ENCODE data around the gene FOXD4L4. TPM values are rescaled to one million over a fixed set of nuclear protein-coding genes. Genes with fewer than 3 reads are reported as not detected.
"Not testable (repeated sequence)": the region's sequence is repeated elsewhere in the genome, so short reads cannot be mapped to it uniquely, and the experiment has no call there.

FOXD4L4 gene
- not detected for polyA plus RNA-seq (2013, experiment 1 of 2)
- polyA plus RNA-seq (2013, experiment 2 of 2), result not detected

DNA sequence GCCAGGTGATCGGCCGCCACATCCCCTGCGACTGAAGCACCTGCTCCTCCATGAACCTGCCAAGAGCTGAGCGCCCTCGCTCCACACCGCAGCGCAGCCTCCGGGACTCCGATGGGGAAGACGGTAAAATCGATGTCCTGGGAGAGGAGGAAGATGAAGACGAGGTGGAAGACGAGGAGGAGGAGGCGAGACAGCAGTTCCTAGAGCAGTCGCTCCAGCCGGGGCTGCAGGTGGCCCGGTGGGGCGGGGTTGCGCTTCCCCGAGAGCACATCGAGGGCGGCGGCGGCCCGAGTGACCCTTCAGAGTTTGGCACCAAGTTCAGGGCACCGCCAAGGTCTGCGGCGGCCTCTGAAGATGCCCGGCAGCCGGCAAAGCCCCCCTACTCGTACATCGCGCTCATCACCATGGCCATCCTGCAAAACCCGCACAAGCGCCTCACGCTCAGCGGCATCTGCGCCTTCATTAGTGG lies at the start of gene FOXD4L4:
Gene FOXD4L4 (plus strand): TSS at position 51 of the 469 bp plus-strand sequence. CDS start 0 bp downstream, at position 51.
- H3K9ac ChIP-seq (ENCODE audit: low read depth, low read length); H3K27ac ChIP-seq (ENCODE audit: low read depth, low read length); H3K4me3 ChIP-seq (ENCODE audit: low read length); H3K9me3 ChIP-seq (ENCODE audit: insufficient read depth, low read depth, low read length); H3K36me3 ChIP-seq (ENCODE audit: insufficient read depth, low read length); H3K4me1 ChIP-seq (ENCODE audit: insufficient read depth, low read length): not testable (repeated sequence)
- WGBS, result 16% methylated on average over 14 of the region's 38 CpGs
- H3K27me3 ChIP-seq (ENCODE audit: insufficient read depth, low read length), result peaks cover 30% of the 10 kb centered on the region

DNA sequence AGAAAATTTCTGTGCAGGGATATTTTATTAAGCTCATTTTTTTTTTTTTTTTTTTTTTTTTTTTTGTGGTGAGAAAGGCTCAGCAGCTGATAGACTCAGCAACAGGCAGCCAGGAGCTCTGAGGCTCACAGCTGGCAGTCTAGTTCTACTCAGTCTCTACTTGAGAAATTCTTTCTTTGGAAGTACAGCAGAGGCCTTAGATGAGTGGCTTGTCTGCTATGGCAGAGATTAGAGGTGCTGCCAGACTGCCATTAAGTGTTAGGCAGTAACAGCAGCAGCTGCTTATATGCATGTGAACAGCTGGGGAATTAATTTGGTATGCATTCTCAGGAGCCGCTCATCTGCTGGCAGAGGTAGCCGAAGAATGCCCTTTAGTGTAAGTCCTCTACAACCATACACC lies 33.4 kb upstream of the FOXD4L4 start:
- not testable (repeated sequence) for H3K36me3 ChIP-seq (ENCODE audit: insufficient read depth, low read length); H3K9me3 ChIP-seq (ENCODE audit: insufficient read depth, low read depth, low read length); H3K4me3 ChIP-seq (ENCODE audit: low read length); H3K4me1 ChIP-seq (ENCODE audit: insufficient read depth, low read length); H3K27me3 ChIP-seq (ENCODE audit: insufficient read depth, low read length); H3K27ac ChIP-seq (ENCODE audit: low read depth, low read length); H3K9ac ChIP-seq (ENCODE audit: low read depth, low read length)
- no CpG with 5 or more reads among the region's 2 CpGs for WGBS

DNA sequence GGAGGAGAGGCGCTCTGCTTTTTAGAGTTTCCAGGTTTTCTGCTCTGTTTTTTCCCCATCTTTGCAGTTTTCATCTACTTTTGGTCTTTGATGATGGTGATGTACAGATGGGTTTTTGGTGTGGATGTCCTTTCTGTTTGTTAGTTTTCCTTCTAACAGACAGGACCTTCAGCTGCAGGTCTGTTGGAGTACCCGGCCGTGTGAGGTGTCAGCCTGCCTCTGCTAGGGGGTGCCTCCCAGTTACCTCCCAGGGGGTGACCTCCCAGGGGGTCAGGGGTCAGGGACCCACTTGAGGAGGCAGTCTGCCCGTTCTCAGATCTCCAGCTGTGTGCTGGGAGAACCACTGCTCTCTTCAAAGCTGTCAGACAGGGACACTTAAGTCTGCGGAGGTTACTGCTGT lies 22.5 kb upstream of the FOXD4L4 start:
- H3K9me3 ChIP-seq (ENCODE audit: insufficient read depth, low read depth, low read length); H3K4me3 ChIP-seq (ENCODE audit: low read length); H3K9ac ChIP-seq (ENCODE audit: low read depth, low read length); H3K36me3 ChIP-seq (ENCODE audit: insufficient read depth, low read length); H3K27ac ChIP-seq (ENCODE audit: low read depth, low read length); H3K4me1 ChIP-seq (ENCODE audit: insufficient read depth, low read length); H3K27me3 ChIP-seq (ENCODE audit: insufficient read depth, low read length): not testable (repeated sequence)
- no CpG with 5 or more reads among the region's 5 CpGs for WGBS

DNA sequence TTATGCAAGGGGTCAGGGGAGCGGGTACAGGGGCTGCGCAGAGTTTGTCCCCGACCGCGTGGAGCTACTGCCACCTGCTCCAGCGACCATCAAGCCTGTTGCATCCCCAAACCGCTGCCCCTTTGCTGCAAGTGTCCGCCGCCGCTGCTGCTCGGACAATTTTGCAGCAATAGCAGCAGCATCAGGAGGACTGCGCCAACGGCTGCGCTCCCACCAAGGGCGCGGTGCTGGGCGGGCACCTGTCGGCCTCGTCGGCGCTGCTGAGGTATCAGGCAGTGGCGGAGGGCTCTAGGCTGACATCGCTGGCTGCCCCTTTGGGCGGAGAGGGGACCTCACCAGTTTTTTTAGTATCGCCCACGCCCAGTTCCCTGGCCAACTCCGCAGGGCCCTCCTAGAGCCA lies 1.2 kb downstream of the FOXD4L4 start:
- not testable (repeated sequence) for H3K9me3 ChIP-seq (ENCODE audit: insufficient read depth, low read depth, low read length); H3K27ac ChIP-seq (ENCODE audit: low read depth, low read length); H3K4me3 ChIP-seq (ENCODE audit: low read length); H3K36me3 ChIP-seq (ENCODE audit: insufficient read depth, low read length); H3K9ac ChIP-seq (ENCODE audit: low read depth, low read length); H3K4me1 ChIP-seq (ENCODE audit: insufficient read depth, low read length)
- peaks cover 30% of the 10 kb centered on the region for H3K27me3 ChIP-seq (ENCODE audit: insufficient read depth, low read length)
- no CpG with 5 or more reads among the region's 27 CpGs for WGBS

All from HUES64 (cell line).